Keratinocyte (primary cell): ENCODE data around the gene DUSP7. TPM values are rescaled to one million over a fixed set of nuclear protein-coding genes. Genes with fewer than 3 reads are reported as not detected.
"Not testable (repeated sequence)": the region's sequence is repeated elsewhere in the genome, so short reads cannot be mapped to it uniquely, and the experiment has no call there.

Experiments used
- DNase-seq: peaks from one replicate; pipeline ENCODE4 v3.0.0-alpha.2; 2011; ENCODE audit warnings: low read depth, missing footprints, low spot score
- FAIRE-seq: peaks from 2 replicates; lab custom pipeline; 2011; peaks lifted over from hg19 to GRCh38; lab: Jason Lieb, UNC
- H2AFZ ChIP-seq: 2 replicates; pipeline ENCODE4 v1.6.0; 2012; ENCODE audit warnings: low read length, control low read depth, inconsistent platforms; ENCODE audit not compliant: control insufficient read depth
- H3K27ac ChIP-seq: 2 replicates; pipeline ENCODE4 v1.5.1; 2011; ENCODE audit warnings: low read length; ENCODE audit not compliant: control insufficient read depth, insufficient read depth
- H3K27me3 ChIP-seq: 3 replicates; pipeline ENCODE4 v1.6.0; 2011; ENCODE audit warnings: low read length; ENCODE audit not compliant: control insufficient read depth, insufficient read depth; ENCODE audit errors: extremely low read depth
- H3K36me3 ChIP-seq, 2 experiments: 2 replicates in 1 of 2; 3 replicates in 1 of 2; pipeline ENCODE4 v1.5.1; 2011; ENCODE audit warnings: low read length in 2 of 2, mild to moderate bottlenecking in 1 of 2; ENCODE audit not compliant: control insufficient read depth in 2 of 2, insufficient read depth in 2 of 2; ENCODE audit errors: extremely low read depth in 1 of 2
- H3K4me1 ChIP-seq: 3 replicates; pipeline ENCODE4 v1.5.1; 2011; ENCODE audit warnings: low read length; ENCODE audit not compliant: control insufficient read depth, insufficient read depth; ENCODE audit errors: extremely low read depth
- H3K4me2 ChIP-seq: 3 replicates; pipeline ENCODE4 v1.6.0; 2011; ENCODE audit warnings: low read depth, low read length; ENCODE audit not compliant: control insufficient read depth, insufficient read depth; ENCODE audit errors: extremely low read depth
- H3K4me3 ChIP-seq, 3 experiments: fragments of 200-600 bp in 1 of 3; sonication (generic) in 1 of 3; 2 replicates in 2 of 3; 3 replicates in 1 of 3; pipeline ENCODE4 v1.5.1; 2011 to 2016; ENCODE audit warnings: low read length in 3 of 3, mild to moderate bottlenecking in 3 of 3, control low read depth in 2 of 3, inconsistent platforms in 1 of 3, low read depth in 1 of 3, mixed read lengths in 1 of 3, mixed run types in 1 of 3, moderate library complexity in 1 of 3; ENCODE audit not compliant: control insufficient read depth in 2 of 3, insufficient read depth in 2 of 3; ENCODE audit errors: extremely low read depth in 1 of 3
- H3K79me2 ChIP-seq: 2 replicates; pipeline ENCODE4 v1.6.0; 2012; ENCODE audit warnings: low read length; ENCODE audit not compliant: control insufficient read depth, insufficient read depth
- H3K9ac ChIP-seq: 3 replicates; pipeline ENCODE4 v1.6.0; 2011; ENCODE audit warnings: low read length; ENCODE audit not compliant: control insufficient read depth, insufficient read depth; ENCODE audit errors: extremely low read depth
- H3K9me1 ChIP-seq: 3 replicates; pipeline ENCODE4 v1.6.0; 2011; ENCODE audit warnings: low read length; ENCODE audit not compliant: control insufficient read depth, insufficient read depth; ENCODE audit errors: extremely low read depth
- H3K9me3 ChIP-seq: 2 replicates; pipeline ENCODE4 v1.5.1; 2012; ENCODE audit warnings: low read depth, low read length; ENCODE audit not compliant: control insufficient read depth
- H4K20me1 ChIP-seq: 3 replicates; pipeline ENCODE4 v1.6.0; 2011; ENCODE audit warnings: low read length; ENCODE audit not compliant: control insufficient read depth, insufficient read depth; ENCODE audit errors: extremely low read depth
- CTCF ChIP-seq, 3 experiments: IDR thresholded peaks in 1 of 3; conservative IDR thresholded peaks in 1 of 3; optimal IDR thresholded peaks in 1 of 3; 2 replicates in 2 of 3; 3 replicates in 1 of 3; pipeline versions ENCODE3 to v1.5.1; 2011; ENCODE audit warnings: low read length in 3 of 3, mild to moderate bottlenecking in 3 of 3, moderate library complexity in 2 of 3, control low read depth in 1 of 3, inconsistent platforms in 1 of 3; ENCODE audit not compliant: insufficient read depth in 2 of 3; ENCODE audit errors: extremely low read depth in 1 of 3
- EZH2 ChIP-seq: IDR thresholded peaks from one replicate; pipeline ENCODE4 v1.6.1; 2012; ENCODE audit warnings: inconsistent platforms, mild to moderate bottlenecking, low read length, moderate library complexity
- dilution Hi-C: fragments of 300-500 bp; cut with MboI; formaldehyde crosslinking; loops from one replicate; pipeline ENCODE4 v1.7.0; 2020; ENCODE audit warnings: low sequenced_read_pairs; ENCODE audit not compliant: extremely low pct_ligation_motif_present
- polyA plus RNA-seq, 5 experiments: library from polyadenylated mRNA; depleted of rRNA in 3 of 5; stranded (reverse) in 3 of 5; stranded (forward) in 1 of 5; unstranded in 1 of 5; fragments of >200 nt; gene quantifications; 1 replicate in 1 of 5; 2 replicates in 3 of 5; 3 replicates in 1 of 5; pipeline versions ENCODE4 v1.2.1 to v1.2.3, GENCODE V29; 2011 to 2012; ENCODE audit warnings: missing spikeins in 2 of 5, low read depth in 1 of 5, low replicate concordance in 1 of 5

Gene DUSP7
- polyA plus RNA-seq, 1 donor (not counting 4 experiments of a cell fraction or from before 2014, with no cell fraction given), result 103 TPM

DNA sequence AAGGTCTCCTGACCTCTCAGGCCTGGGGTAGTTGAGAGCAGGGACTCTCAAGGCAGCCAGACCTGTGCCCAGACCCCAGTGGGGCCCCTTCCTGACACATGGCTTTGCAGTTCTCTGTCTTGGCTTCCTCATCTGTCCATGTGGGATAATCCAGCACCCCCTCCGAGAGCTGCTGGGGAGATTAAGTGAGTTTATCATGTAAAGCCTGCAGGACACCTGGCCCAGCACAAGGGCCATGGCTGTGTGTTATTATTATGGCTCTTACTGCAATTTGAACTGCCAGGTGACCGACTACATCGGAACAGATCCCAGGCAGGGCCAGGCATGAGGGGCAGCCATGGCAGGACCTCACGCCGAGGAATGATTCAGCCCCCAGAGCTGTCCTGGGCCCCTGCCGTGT is 12.6 kb downstream of the DUSP7 start:
- H3K4me1 ChIP-seq, result peaks cover 58% of the 10 kb centered on the region
- no peaks in the 10 kb centered on the region for H4K20me1 ChIP-seq
- TF ChIP-seq EZH2, result no peak
- TF ChIP-seq CTCF (optimal IDR thresholded peaks at IDR 0.05 in 1 of 3, IDR thresholded peaks at IDR 0.05 in 1 of 3, conservative IDR thresholded peaks at IDR 0.05 in 1 of 3; ENCODE audit: extremely low read depth in 1 of 3, insufficient read depth in 2 of 3, low read length in 3 of 3), result no peak
- H3K27me3 ChIP-seq, result no peaks in the 10 kb centered on the region
- DNase-seq (no peak), FAIRE-seq (no peak)
- H2AFZ ChIP-seq, result no peak overlapping the region
- H3K4me2 ChIP-seq, result no peak overlapping the region
- no peaks in the 10 kb centered on the region for H3K9me1 ChIP-seq
- H3K9me3 ChIP-seq, result no peaks in the 10 kb centered on the region
- H3K4me3 ChIP-seq, result no peak overlapping the region
- dilution Hi-C loops, result no loop called here
- peak overlapping the region; percentile 8 for H3K27ac ChIP-seq
- H3K9ac ChIP-seq, result no peak overlapping the region
- H3K79me2 ChIP-seq, result no peaks in the 10 kb centered on the region
- peaks cover 2 to 13% of the 10 kb centered on the region in 2 experiments for H3K36me3 ChIP-seq

DNA sequence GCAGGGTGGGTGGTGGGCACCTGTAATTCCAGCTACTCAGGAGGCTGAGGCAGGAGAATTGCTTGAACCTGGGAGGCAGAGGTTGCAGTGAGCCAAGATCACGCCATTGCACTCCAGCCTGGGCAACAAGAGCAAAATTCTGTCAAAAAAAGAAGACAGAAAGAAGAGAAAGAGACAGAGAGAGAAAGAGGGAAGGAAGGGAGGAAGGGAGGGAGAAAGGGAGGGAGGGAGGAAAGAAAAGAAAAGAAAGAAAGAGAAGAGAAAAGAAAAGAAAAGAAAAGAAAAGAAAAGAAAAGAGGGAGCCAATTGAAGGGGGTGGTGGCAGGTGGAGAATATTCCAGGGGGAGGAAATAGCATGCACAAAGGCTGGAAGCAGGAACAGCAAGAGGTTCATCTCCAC is 13.3 kb downstream of the DUSP7 start:
- H3K4me3 ChIP-seq, H3K9me3 ChIP-seq, H3K27ac ChIP-seq, H3K9ac ChIP-seq, H3K79me2 ChIP-seq, DNase-seq, H2AFZ ChIP-seq, FAIRE-seq, H3K36me3 ChIP-seq, H3K9me1 ChIP-seq, H3K4me2 ChIP-seq, dilution Hi-C loops, H3K27me3 ChIP-seq, H4K20me1 ChIP-seq: not testable (repeated sequence)
- H3K4me1 ChIP-seq, result peaks cover 58% of the 10 kb centered on the region

DNA sequence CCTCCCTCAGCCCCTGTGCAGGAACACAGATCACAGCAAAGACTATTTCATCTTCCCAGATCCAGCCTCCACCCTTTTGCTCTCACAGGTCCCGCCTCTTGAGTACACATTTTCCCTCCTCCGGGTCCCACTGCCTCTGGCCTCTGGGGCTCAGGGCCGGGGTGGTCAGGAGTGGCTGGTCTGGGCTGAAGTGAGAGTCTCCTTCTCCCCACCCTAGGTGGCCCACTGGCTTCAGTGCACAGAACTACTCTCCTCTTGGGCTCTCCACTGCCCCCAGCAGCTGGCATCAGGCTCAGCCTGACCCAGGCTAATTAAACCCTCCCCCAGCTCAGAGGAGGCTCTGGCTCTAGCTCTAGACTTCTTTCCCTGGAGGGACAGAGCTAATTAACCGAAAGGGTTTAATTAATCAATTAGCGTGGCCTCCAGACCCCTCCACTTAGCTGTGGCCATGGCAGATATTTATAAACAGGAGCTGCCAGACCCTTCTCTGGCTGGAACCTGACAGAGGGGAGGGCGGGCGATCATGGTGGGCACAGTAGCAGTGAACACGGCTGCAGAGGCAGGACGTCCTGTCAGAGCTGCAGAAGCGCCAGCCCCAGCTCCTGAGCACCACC is 15.1 kb downstream of the DUSP7 start:
- Histone ChIP-seq H3K4me1 (peaks cover 60% of the 10 kb centered on the region), H3K27ac (no peak overlapping the region), H3K9me1 (no peaks in the 10 kb centered on the region), H4K20me1 (no peaks in the 10 kb centered on the region), H2AFZ (no peak overlapping the region), H3K9ac (no peak overlapping the region), H3K79me2 (no peaks in the 10 kb centered on the region), H3K4me3 (no peak overlapping the region), H3K9me3 (no peaks in the 10 kb centered on the region), H3K36me3 (no peaks in the 10 kb centered on the region), H3K27me3 (no peaks in the 10 kb centered on the region), H3K4me2 (no peak overlapping the region)
- DNase-seq (no peak), FAIRE-seq (no peak)
- TF ChIP-seq CTCF (optimal IDR thresholded peaks at IDR 0.05 in 1 of 3, IDR thresholded peaks at IDR 0.05 in 1 of 3, conservative IDR thresholded peaks at IDR 0.05 in 1 of 3; ENCODE audit: extremely low read depth in 1 of 3, insufficient read depth in 2 of 3, low read length in 3 of 3) (peak in 2 of 3 experiments; percentile 34 to 53), EZH2 (no peak)
- dilution Hi-C loops, result no loop called here
